ENCODE results near the gene TANC1. TPM values are rescaled to one million over a fixed set of nuclear protein-coding genes. Genes with fewer than 3 reads are reported as not detected.

The TANC1 gene
- total and polyA plus RNA-seq, 9 donors: 14.3 to 25.2 (median 20.1) TPM

DNA sequence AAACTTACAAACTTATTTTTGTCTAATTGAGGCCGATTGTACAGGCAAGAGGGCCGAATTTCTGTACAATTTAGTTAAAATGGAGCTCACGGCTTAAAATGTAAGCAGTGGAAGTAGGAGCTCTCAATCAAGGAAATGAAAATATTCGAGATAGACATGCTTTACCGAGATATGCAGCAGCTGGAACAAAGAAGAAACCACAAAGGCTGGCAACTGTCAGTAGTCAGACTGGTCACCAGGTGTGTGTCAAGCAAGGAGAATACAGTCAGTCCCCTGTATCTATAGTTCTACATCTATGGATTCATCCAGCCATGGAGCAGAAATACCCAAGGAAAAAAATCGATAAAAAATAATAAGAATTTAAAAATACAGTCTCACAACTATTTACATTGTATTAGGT, 195.5 kb downstream of the TANC1 start:
- DNase-seq: no peak
- peaks cover 11% of the 10 kb centered on the region for H3K36me3 ChIP-seq (ENCODE audit: control insufficient read depth, insufficient read depth, low read length)
- WGBS (ENCODE audit: insufficient coverage): 79% methylated on average over 5 of the region's 6 CpGs
- H3K9me3 ChIP-seq (replicated peaks; ENCODE audit: control insufficient read depth, low read depth, low read length): peaks cover 3% of the 10 kb centered on the region
- H3K27ac ChIP-seq (ENCODE audit: low read length): no peak overlapping the region
- H3K4me3 ChIP-seq (ENCODE audit: low read length): no peak overlapping the region
- H3K4me1 ChIP-seq (ENCODE audit: control insufficient read depth, insufficient read depth, low read length): peaks cover 14% of the 10 kb centered on the region
- H3K27me3 ChIP-seq (ENCODE audit: control insufficient read depth, insufficient read depth, low read length): no peaks in the 10 kb centered on the region

DNA sequence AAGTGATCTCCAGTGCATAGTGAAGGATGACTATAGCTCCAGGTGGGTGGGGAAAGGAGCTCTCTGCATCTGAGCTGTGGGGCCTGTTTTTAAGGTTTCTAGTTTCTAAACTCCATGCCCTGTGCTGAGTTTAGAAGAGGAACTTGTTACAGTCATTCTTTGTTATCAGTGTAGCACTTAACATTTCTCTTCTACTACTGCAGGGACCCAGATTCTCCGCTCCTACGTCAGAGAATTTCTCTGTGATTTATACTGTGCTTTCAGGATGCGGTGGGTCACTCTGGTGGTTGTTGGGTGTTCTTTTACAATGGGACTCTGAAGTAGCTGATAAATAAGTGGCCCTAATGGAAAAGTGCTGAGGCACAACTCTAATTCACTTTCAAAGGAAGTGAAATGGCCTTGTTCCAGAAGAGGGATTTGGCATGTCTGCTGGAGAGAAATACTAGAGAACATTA, 196.0 kb downstream of the TANC1 start:
- H3K27me3 ChIP-seq (ENCODE audit: control insufficient read depth, insufficient read depth, low read length): no peaks in the 10 kb centered on the region
- H3K36me3 ChIP-seq (ENCODE audit: control insufficient read depth, insufficient read depth, low read length): peaks cover 11% of the 10 kb centered on the region
- peaks cover 3% of the 10 kb centered on the region for H3K9me3 ChIP-seq (replicated peaks; ENCODE audit: control insufficient read depth, low read depth, low read length)
- H3K4me3 ChIP-seq (ENCODE audit: low read length): no peak overlapping the region
- no CpG with 5 or more reads among the region's 3 CpGs for WGBS (ENCODE audit: insufficient coverage)
- H3K27ac ChIP-seq (ENCODE audit: low read length): no peak overlapping the region
- peak; percentile 45 for DNase-seq
- H3K4me1 ChIP-seq (ENCODE audit: control insufficient read depth, insufficient read depth, low read length): peaks cover 14% of the 10 kb centered on the region

- no peak overlapping the region for H3K4me3 ChIP-seq (ENCODE audit: low read length)
- H3K9me3 ChIP-seq (replicated peaks; ENCODE audit: control insufficient read depth, low read depth, low read length): peaks cover 3% of the 10 kb centered on the region
- WGBS (ENCODE audit: insufficient coverage): 64% methylated on average over 2 of the region's 4 CpGs
- no peak for DNase-seq
- peaks cover 13% of the 10 kb centered on the region for H3K36me3 ChIP-seq (ENCODE audit: control insufficient read depth, insufficient read depth, low read length)
- peaks cover 14% of the 10 kb centered on the region for H3K4me1 ChIP-seq (ENCODE audit: control insufficient read depth, insufficient read depth, low read length)
- H3K27ac ChIP-seq (ENCODE audit: low read length): no peak overlapping the region
- H3K27me3 ChIP-seq (ENCODE audit: control insufficient read depth, insufficient read depth, low read length): no peaks in the 10 kb centered on the region
Measured at GRCh38 chr2:159165048-159165447, 196.6 kb downstream of the TANC1 start.

- H3K9me3 ChIP-seq (replicated peaks; ENCODE audit: control insufficient read depth, low read depth, low read length): peaks cover 3% of the 10 kb centered on the region
- no peak overlapping the region for H3K4me3 ChIP-seq (ENCODE audit: low read length)
- H3K4me1 ChIP-seq (ENCODE audit: control insufficient read depth, insufficient read depth, low read length): peaks cover 6% of the 10 kb centered on the region
- no peak for DNase-seq
- no peak overlapping the region for H3K27ac ChIP-seq (ENCODE audit: low read length)
- no CpG with 5 or more reads among the region's 1 CpG for WGBS (ENCODE audit: insufficient coverage)
- peaks cover 24% of the 10 kb centered on the region for H3K36me3 ChIP-seq (ENCODE audit: control insufficient read depth, insufficient read depth, low read length)
- H3K27me3 ChIP-seq (ENCODE audit: control insufficient read depth, insufficient read depth, low read length): no peaks in the 10 kb centered on the region
Measured at GRCh38 chr2:159168707-159169106, 200.3 kb downstream of the TANC1 start.

GRCh38 chr2:159169187-159169586, 200.7 kb downstream of the TANC1 start:
- Histone ChIP-seq H3K27ac (ENCODE audit: low read length) (no peak overlapping the region), H3K27me3 (ENCODE audit: control insufficient read depth, insufficient read depth, low read length) (no peaks in the 10 kb centered on the region), H3K9me3 (replicated peaks; ENCODE audit: control insufficient read depth, low read depth, low read length) (peaks cover 3% of the 10 kb centered on the region), H3K4me1 (ENCODE audit: control insufficient read depth, insufficient read depth, low read length) (peaks cover 6% of the 10 kb centered on the region), H3K4me3 (ENCODE audit: low read length) (no peak overlapping the region), H3K36me3 (ENCODE audit: control insufficient read depth, insufficient read depth, low read length) (peaks cover 26% of the 10 kb centered on the region)
- DNase-seq: no peak
- WGBS (ENCODE audit: insufficient coverage): 91% methylated on average over 6 of the region's 6 CpGs

GRCh38 chr2:159172403-159172802, 204.0 kb downstream of the TANC1 start:
- no peak overlapping the region for H3K4me3 ChIP-seq (ENCODE audit: low read length)
- 60% methylated on average over 1 of the region's 3 CpGs for WGBS (ENCODE audit: insufficient coverage)
- H3K9me3 ChIP-seq (replicated peaks; ENCODE audit: control insufficient read depth, low read depth, low read length): no peaks in the 10 kb centered on the region
- no peaks in the 10 kb centered on the region for H3K4me1 ChIP-seq (ENCODE audit: control insufficient read depth, insufficient read depth, low read length)
- H3K27ac ChIP-seq (ENCODE audit: low read length): no peak overlapping the region
- H3K27me3 ChIP-seq (ENCODE audit: control insufficient read depth, insufficient read depth, low read length): no peaks in the 10 kb centered on the region
- peaks cover 37% of the 10 kb centered on the region for H3K36me3 ChIP-seq (ENCODE audit: control insufficient read depth, insufficient read depth, low read length)
- no peak for DNase-seq

- 97% methylated on average over 6 of the region's 9 CpGs for WGBS (ENCODE audit: insufficient coverage)
- Histone ChIP-seq H3K4me1 (ENCODE audit: control insufficient read depth, insufficient read depth, low read length) (no peaks in the 10 kb centered on the region), H3K9me3 (replicated peaks; ENCODE audit: control insufficient read depth, low read depth, low read length) (no peaks in the 10 kb centered on the region), H3K27me3 (ENCODE audit: control insufficient read depth, insufficient read depth, low read length) (no peaks in the 10 kb centered on the region), H3K27ac (ENCODE audit: low read length) (no peak overlapping the region), H3K4me3 (ENCODE audit: low read length) (no peak overlapping the region), H3K36me3 (ENCODE audit: control insufficient read depth, insufficient read depth, low read length) (peaks cover 51% of the 10 kb centered on the region)
- no peak for DNase-seq
Measured at GRCh38 chr2:159174759-159175158, 206.3 kb downstream of the TANC1 start.

GRCh38 chr2:159175182-159175581, 206.7 kb downstream of the TANC1 start:
- Histone ChIP-seq H3K9me3 (replicated peaks; ENCODE audit: control insufficient read depth, low read depth, low read length) (no peaks in the 10 kb centered on the region), H3K27me3 (ENCODE audit: control insufficient read depth, insufficient read depth, low read length) (no peaks in the 10 kb centered on the region), H3K4me3 (ENCODE audit: low read length) (no peak overlapping the region), H3K27ac (ENCODE audit: low read length) (no peak overlapping the region), H3K4me1 (ENCODE audit: control insufficient read depth, insufficient read depth, low read length) (no peaks in the 10 kb centered on the region), H3K36me3 (ENCODE audit: control insufficient read depth, insufficient read depth, low read length) (peaks cover 53% of the 10 kb centered on the region)
- no peak for DNase-seq
- WGBS (ENCODE audit: insufficient coverage): 100% methylated on average over 1 of the region's 6 CpGs

- Histone ChIP-seq H3K4me1 (ENCODE audit: control insufficient read depth, insufficient read depth, low read length) (no peaks in the 10 kb centered on the region), H3K4me3 (ENCODE audit: low read length) (no peak overlapping the region), H3K27ac (ENCODE audit: low read length) (no peak overlapping the region), H3K27me3 (ENCODE audit: control insufficient read depth, insufficient read depth, low read length) (no peaks in the 10 kb centered on the region), H3K36me3 (ENCODE audit: control insufficient read depth, insufficient read depth, low read length) (peaks cover 52% of the 10 kb centered on the region), H3K9me3 (replicated peaks; ENCODE audit: control insufficient read depth, low read depth, low read length) (no peaks in the 10 kb centered on the region)
- no peak for DNase-seq
- 80% methylated on average over 1 of the region's 3 CpGs for WGBS (ENCODE audit: insufficient coverage)
Measured at GRCh38 chr2:159175927-159176326, 207.5 kb downstream of the TANC1 start.

DNA sequence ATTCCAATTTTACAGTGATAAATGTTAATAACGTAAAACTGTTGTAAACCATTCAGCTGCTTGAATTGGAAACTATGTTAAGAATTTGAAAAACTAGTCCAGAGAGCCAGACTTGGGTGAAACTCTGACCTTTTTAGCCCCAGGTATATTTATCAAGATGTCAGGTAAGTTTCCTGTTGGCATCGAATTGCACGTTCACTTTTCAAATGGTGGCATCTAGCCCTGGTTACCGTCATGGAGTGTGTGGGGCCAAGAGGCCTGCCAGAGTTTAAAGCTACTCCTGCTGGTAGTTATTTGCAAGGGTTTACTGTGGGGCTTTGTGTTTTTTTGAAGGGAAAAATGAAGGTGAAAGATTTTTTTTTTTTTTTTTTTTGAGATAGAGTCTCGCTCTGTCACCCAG, 208.1 kb downstream of the TANC1 start:
- DNase-seq: no peak
- WGBS (ENCODE audit: insufficient coverage): 31% methylated on average over 3 of the region's 5 CpGs
- no peaks in the 10 kb centered on the region for H3K27me3 ChIP-seq (ENCODE audit: control insufficient read depth, insufficient read depth, low read length)
- no peaks in the 10 kb centered on the region for H3K9me3 ChIP-seq (replicated peaks; ENCODE audit: control insufficient read depth, low read depth, low read length)
- H3K4me1 ChIP-seq (ENCODE audit: control insufficient read depth, insufficient read depth, low read length): no peaks in the 10 kb centered on the region
- peaks cover 52% of the 10 kb centered on the region for H3K36me3 ChIP-seq (ENCODE audit: control insufficient read depth, insufficient read depth, low read length)
- H3K4me3 ChIP-seq (ENCODE audit: low read length): no peak overlapping the region
- no peak overlapping the region for H3K27ac ChIP-seq (ENCODE audit: low read length)

DNA sequence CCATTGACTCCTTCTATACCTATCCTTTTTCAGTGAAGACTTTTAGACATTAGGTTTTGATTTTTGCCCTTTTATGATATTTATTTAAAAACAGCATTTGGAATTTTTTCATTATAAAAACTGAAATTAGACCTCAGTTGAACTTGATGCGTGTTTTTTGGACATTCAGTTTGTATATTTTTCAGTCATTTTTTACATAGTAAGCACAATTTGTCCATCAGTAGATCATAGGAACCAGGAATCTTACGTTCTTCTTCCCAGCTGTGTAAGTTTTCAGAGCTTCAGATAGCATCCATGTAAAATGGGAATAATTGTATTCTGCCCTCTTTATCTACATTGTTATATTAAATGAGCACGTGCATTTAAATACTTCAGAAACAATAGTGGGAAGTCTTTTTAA, 208.9 kb downstream of the TANC1 start:
- no peak for DNase-seq
- Histone ChIP-seq H3K27me3 (ENCODE audit: control insufficient read depth, insufficient read depth, low read length) (no peaks in the 10 kb centered on the region), H3K27ac (ENCODE audit: low read length) (no peak overlapping the region), H3K4me3 (ENCODE audit: low read length) (no peak overlapping the region), H3K4me1 (ENCODE audit: control insufficient read depth, insufficient read depth, low read length) (no peaks in the 10 kb centered on the region), H3K9me3 (replicated peaks; ENCODE audit: control insufficient read depth, low read depth, low read length) (no peaks in the 10 kb centered on the region), H3K36me3 (ENCODE audit: control insufficient read depth, insufficient read depth, low read length) (peaks cover 49% of the 10 kb centered on the region)
- no CpG with 5 or more reads among the region's 3 CpGs for WGBS (ENCODE audit: insufficient coverage)

Data from muscle of leg (tissue), 11 donors.